Caki2 (cell line): ENCODE results near the gene SRBD1. TPM values are rescaled to one million over a fixed set of nuclear protein-coding genes. Genes with fewer than 3 reads are reported as not detected.

Experiments
- DNase-seq: peaks from one replicate; pipeline ENCODE4 v3.0.0-alpha.2; 2015; ENCODE audit warnings: low read depth
- in situ Hi-C: cut with HindIII; loops from 2 replicates; pipeline ENCODE4 v1.10.0; 2016; ENCODE audit warnings: low sequenced_read_pairs, low pct_unique_long_range_greater_than_20kb, mixed read lengths
- total RNA-seq: library from RNA; depleted of rRNA; stranded (reverse); fragments of >200 nt; shearing (Covaris generic); gene quantifications from 2 replicates; pipeline ENCODE4 v1.2.3, GENCODE V29; 2014; ENCODE audit warnings: low replicate concordance

Gene SRBD1
- total RNA-seq, 1 experiment from 2014 or later: 4.7 TPM

- in situ Hi-C loops: no loop called here
- DNase-seq: peak; percentile 89
Measured at GRCh38 chr2:45380131-45380836, 230.8 kb downstream of the SRBD1 start.

- in situ Hi-C loops: no loop called here
- DNase-seq: no peak
Measured at GRCh38 chr2:45379399-45380087, 231.5 kb downstream of the SRBD1 start.

- DNase-seq: no peak
- in situ Hi-C loops: no loop called here
Measured at GRCh38 chr2:45373534-45373933, 237.5 kb downstream of the SRBD1 start.

GRCh38 chr2:45370369-45370768 lies 240.7 kb downstream of the SRBD1 start:
- in situ Hi-C loops: no loop called here
- DNase-seq: no peak

DNA sequence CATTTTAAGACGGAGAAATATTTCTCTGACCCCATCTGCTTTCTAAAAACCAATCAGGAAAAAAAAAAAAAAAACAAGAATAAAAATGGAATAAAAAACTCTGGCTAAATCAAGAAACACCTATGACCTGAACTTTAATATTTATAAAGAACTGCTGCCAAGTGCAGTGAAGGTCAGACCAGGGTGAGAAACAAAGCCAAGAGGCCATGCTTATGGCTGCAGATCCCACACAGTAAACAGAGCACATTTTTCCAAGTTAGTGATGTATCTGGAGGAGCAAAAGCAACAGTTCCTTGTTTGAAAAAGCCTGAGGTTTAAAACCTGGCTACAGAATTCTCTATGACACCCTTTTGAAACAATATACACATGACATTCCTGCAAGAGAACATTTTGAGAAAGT lies 242.3 kb downstream of the SRBD1 start:
- in situ Hi-C loops: no loop called here
- DNase-seq: no peak

DNA sequence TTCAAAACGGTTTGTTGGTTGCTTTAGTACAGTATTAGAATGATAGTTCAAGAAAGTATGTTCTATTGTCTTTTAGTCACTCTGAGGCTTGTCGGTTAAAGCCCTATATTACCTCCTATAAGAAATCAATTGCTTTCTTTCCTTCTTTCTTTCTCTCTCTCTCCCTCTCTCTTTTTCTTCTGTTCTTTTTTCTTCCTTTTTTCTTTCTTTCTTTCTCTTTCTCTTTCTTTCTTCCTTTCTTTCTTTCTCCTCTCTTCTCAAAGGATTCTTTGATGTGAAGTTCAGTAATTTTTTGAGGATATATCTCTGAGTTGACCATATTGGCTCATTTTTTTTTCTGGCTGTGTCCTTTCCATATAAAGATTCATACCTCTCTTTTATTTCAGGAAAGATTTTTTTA lies 249.4 kb downstream of the SRBD1 start:
- in situ Hi-C loops: no loop called here
- DNase-seq: no peak

DNA sequence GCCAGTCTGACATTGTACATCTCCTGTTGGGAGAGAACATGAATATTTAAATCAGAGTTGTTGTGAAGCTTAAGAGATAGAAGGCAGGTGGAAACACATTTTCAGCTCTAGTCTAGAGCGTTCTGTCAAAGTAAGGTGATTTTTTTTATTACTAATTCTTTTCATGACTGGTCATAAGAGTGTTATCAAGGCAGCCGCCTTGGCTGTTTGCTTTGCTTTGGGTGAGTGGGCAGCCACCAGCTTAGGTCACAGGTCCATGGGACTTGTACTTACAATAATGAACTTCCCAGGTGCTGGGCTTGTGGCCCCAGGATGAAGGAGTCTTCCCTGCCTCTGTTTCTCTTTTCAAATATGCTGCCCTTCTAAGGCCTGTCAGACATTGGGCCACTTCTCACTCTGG lies 256.3 kb downstream of the SRBD1 start:
- in situ Hi-C loops: no loop called here

GRCh38 chr2:45353879-45354278 lies 257.2 kb downstream of the SRBD1 start:
- in situ Hi-C loops: no loop called here
- DNase-seq: peak; percentile 93

More for the DNA sequence above, 256.3 kb downstream of the SRBD1 start:
- DNase-seq: peak; percentile 66

DNA sequence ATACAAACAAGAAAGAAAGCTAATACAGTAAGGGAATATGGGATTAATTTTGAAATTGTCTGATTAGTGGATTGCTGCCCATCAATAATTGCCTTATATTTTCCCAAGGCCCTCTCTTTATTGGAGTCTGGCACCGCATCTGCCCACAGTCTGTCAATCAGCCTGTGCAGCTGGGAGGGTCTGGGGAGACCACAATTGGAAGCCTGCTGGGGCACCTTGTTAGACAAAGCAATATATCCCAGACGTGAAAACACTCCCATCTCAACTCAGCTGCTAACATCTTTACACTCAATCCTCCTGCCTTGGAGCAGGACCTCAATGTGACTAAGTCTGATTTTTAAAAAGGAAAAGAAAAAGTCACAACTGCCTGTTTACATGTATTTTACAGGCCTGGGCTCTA lies 258.6 kb downstream of the SRBD1 start:
- DNase-seq: no peak
- in situ Hi-C loops: no loop called here

GRCh38 chr2:45345331-45346234 lies 265.5 kb downstream of the SRBD1 start:
- in situ Hi-C loops: no loop called here
- no peak for DNase-seq

DNA sequence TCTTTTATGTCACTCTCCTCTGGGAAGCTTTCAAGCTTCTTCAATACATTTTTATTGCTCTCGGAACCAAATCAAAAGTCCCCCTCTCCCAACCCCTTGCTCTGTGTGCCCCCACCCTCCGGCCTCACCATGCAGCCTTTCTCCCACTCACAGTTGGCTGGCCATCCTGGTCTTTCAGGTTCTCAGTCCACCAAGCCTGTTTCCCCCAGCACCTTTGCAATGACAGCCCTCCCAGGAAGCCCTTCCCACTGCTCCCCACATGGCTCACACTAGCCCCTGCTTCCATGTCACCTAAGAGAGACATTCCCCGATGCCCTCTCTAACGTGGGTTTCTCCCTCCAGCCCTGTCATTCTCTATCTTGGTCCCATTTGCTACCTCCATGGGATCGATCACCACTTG lies 266.6 kb downstream of the SRBD1 start:
- in situ Hi-C loops: no loop called here
- DNase-seq: no peak

DNA sequence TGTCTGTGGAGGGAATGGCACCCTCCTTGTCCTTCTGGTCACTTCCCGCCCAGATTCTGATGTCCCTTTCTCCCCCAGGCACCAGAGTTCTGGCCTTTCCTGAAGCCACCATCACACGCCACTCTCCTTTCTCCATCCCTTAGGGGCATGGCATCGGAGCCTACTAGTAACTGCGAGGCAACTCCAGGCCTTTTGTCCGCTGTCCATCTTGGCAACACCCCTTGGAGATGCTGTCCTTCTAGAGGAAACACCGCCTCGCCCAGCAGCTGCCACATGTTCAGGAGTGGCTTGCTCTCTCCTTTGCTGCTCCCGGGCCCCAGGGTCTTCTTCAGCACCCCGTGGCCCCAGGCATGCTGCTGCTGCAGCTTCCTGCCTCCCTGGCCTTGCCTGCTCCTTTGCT lies 267.0 kb downstream of the SRBD1 start:
- DNase-seq: no peak
- in situ Hi-C loops: no loop called here

GRCh38 chr2:45343251-45344017 lies 267.6 kb downstream of the SRBD1 start:
- no peak for DNase-seq
- in situ Hi-C loops: no loop called here

- in situ Hi-C loops: no loop called here
- no peak for DNase-seq
Measured at GRCh38 chr2:45340318-45340717, 270.7 kb downstream of the SRBD1 start.

GRCh38 chr2:45339253-45339652 lies 271.8 kb downstream of the SRBD1 start:
- in situ Hi-C loops: no loop called here
- DNase-seq: no peak
